SK-N-SH (cell line): Measurements from ENCODE around the gene ARMC9. TPM values are rescaled to one million over a fixed set of nuclear protein-coding genes. Genes with fewer than 3 reads are reported as not detected.

Source experiments
- CTCF ChIA-PET: fragments of 300-600, 350-600 bp; formaldehyde crosslinking; extraction: SDS; loops from one replicate; lab custom pipeline; 2021; lab: Yijun Ruan, JAX
- POLR2A ChIA-PET: fragments of 350-600 bp; sonication (Branson Sonifier 250); formaldehyde crosslinking; extraction: SDS; loops from one replicate; lab custom pipeline; 2020; ENCODE audit warnings: antibody characterized with exemption, inconsistent platforms; lab: Yijun Ruan, JAX
- DNase-seq: peaks from one replicate; pipeline ENCODE4 v3.0.0; 2012
- H2AFZ ChIP-seq: fragments of 200-600 bp; sonication (generic); 2 replicates; pipeline ENCODE4 v1.8.1; 2016; ENCODE audit warnings: antibody characterized with exemption, mild to moderate bottlenecking, low read depth
- H3F3A ChIP-seq: fragments of 200-600 bp; sonication (generic); replicated peaks from 2 replicates; pipeline ENCODE3; 2016; ENCODE audit warnings: antibody characterized with exemption, mild to moderate bottlenecking; ENCODE audit not compliant: insufficient read depth
- H3K27ac ChIP-seq, 2 experiments: fragments of 200-500 bp in 1 of 2; fragments of 200-600 bp in 1 of 2; sonication (Bioruptor generic) in 1 of 2; sonication (generic), shearing (Covaris generic) in 1 of 2; 2 replicates each; pipeline versions ENCODE4 v1.5.1 to v1.6.1; 2014 to 2016; ENCODE audit warnings: low read depth in 2 of 2, inconsistent platforms in 1 of 2, low read length in 1 of 2, mild to moderate bottlenecking in 1 of 2, mixed read lengths in 1 of 2
- H3K27me3 ChIP-seq: fragments of 200-600 bp; sonication (generic), shearing (Covaris generic); 2 replicates; pipeline ENCODE4 v1.6.1; 2016; ENCODE audit warnings: mixed run types; ENCODE audit not compliant: insufficient read depth
- H3K36me3 ChIP-seq, 2 experiments: fragments of 200-500 bp in 1 of 2; fragments of 200-600 bp in 1 of 2; sonication (Bioruptor generic) in 1 of 2; sonication (generic) in 1 of 2; replicated peaks in 1 of 2; 2 replicates each; pipeline versions ENCODE3 to v1.5.1; 2014 to 2016; ENCODE audit warnings: low read length in 1 of 2, mild to moderate bottlenecking in 1 of 2; ENCODE audit not compliant: insufficient read depth in 2 of 2, control insufficient read depth in 1 of 2
- H3K4me1 ChIP-seq, 2 experiments: fragments of 200-500 bp in 1 of 2; fragments of 200-600 bp in 1 of 2; sonication (Bioruptor generic) in 1 of 2; sonication (generic), shearing (Covaris generic) in 1 of 2; 2 replicates each; pipeline versions ENCODE4 v1.5.1 to v1.6.1; 2014 to 2016; ENCODE audit warnings: low read depth in 1 of 2, low read length in 1 of 2, mixed run types in 1 of 2; ENCODE audit not compliant: insufficient read depth in 2 of 2, control insufficient read depth in 1 of 2
- H3K4me2 ChIP-seq: fragments of 200-600 bp; sonication (generic), shearing (Covaris generic); 2 replicates; pipeline ENCODE4 v1.6.1; 2017; ENCODE audit warnings: mixed run types
- H3K4me3 ChIP-seq, 2 experiments: fragments of 200-500 bp in 1 of 2; fragments of 200-600 bp in 1 of 2; sonication (Bioruptor generic) in 1 of 2; sonication (generic), shearing (Covaris generic) in 1 of 2; 2 replicates each; pipeline versions ENCODE4 v1.5.1 to v1.8.1; 2014 to 2016; ENCODE audit warnings: low read depth in 2 of 2, inconsistent platforms in 1 of 2, low read length in 1 of 2, mild to moderate bottlenecking in 1 of 2, mixed read lengths in 1 of 2, moderate library complexity in 1 of 2
- H3K79me2 ChIP-seq: fragments of 200-600 bp; sonication (generic); 2 replicates; pipeline ENCODE4 v1.8.1; 2017; ENCODE audit warnings: mild to moderate bottlenecking; ENCODE audit not compliant: insufficient read depth
- H3K9ac ChIP-seq: fragments of 200-600 bp; sonication (generic); 2 replicates; pipeline ENCODE4 v1.6.1; 2017; ENCODE audit warnings: mixed run types
- H3K9me2 ChIP-seq: fragments of 200-600 bp; sonication (generic); 2 replicates; pipeline ENCODE4 v1.6.1; 2017; ENCODE audit warnings: mixed run types
- H3K9me3 ChIP-seq: fragments of 200-600 bp; sonication (generic); 2 replicates; pipeline ENCODE4 v1.6.1; 2017; ENCODE audit warnings: mixed run types, mild to moderate bottlenecking, moderate library complexity
- H4K20me1 ChIP-seq: fragments of 200-600 bp; sonication (generic); 2 replicates; pipeline ENCODE4 v1.6.1; 2017; ENCODE audit warnings: mild to moderate bottlenecking, mixed run types; ENCODE audit not compliant: insufficient read depth
- EP300 ChIP-seq, 2 experiments: IDR thresholded peaks; 2 replicates each; pipeline versions ENCODE4 v1.4.0 to v1.6.1; 2012; ENCODE audit warnings: borderline replicate concordance in 1 of 2, low read depth in 1 of 2, low read length in 1 of 2
- FOSL2 ChIP-seq: IDR thresholded peaks from 2 replicates; pipeline ENCODE4 v1.4.0; 2012; ENCODE audit warnings: low read depth, mild to moderate bottlenecking, moderate library complexity, borderline replicate concordance
- FOXJ3 ChIP-seq: sonication (generic); formaldehyde crosslinking; IDR thresholded peaks from 2 replicates; pipeline ENCODE4 v1.5.1; 2020; ENCODE audit warnings: mild to moderate bottlenecking, missing genetic modification reagents
- FOXM1 ChIP-seq: IDR thresholded peaks from 2 replicates; pipeline ENCODE4 v1.4.0; 2012; ENCODE audit warnings: low read depth, mild to moderate bottlenecking
- GABPA ChIP-seq: IDR thresholded peaks from 2 replicates; pipeline ENCODE4 v1.4.0; 2012; ENCODE audit warnings: low read depth, mild to moderate bottlenecking
- GATA2 ChIP-seq: sonication (generic); formaldehyde crosslinking; IDR thresholded peaks from 2 replicates; pipeline ENCODE4 v1.5.0; 2020; ENCODE audit warnings: mild to moderate bottlenecking, missing genetic modification reagents
- NRF1 ChIP-seq: IDR thresholded peaks from 2 replicates; pipeline ENCODE4 v1.6.1; 2012; ENCODE audit warnings: low read depth, mild to moderate bottlenecking, low read length
- POLR2AphosphoS5 ChIP-seq: IDR thresholded peaks from 2 replicates; pipeline ENCODE4 v1.6.1; 2012; ENCODE audit warnings: low read depth, low read length
- RAD21 ChIP-seq: IDR thresholded peaks from 2 replicates; pipeline ENCODE4 v1.6.1; 2012; ENCODE audit warnings: mild to moderate bottlenecking, low read length
- RFX5 ChIP-seq: IDR thresholded peaks from 2 replicates; pipeline ENCODE4 v1.6.1; 2012; ENCODE audit warnings: mild to moderate bottlenecking, improper control_type of control experiment, low read length
- RXRA ChIP-seq: IDR thresholded peaks from 2 replicates; pipeline ENCODE4 v1.4.0; 2012; ENCODE audit warnings: low read depth, mild to moderate bottlenecking, borderline replicate concordance
- SIN3A ChIP-seq: IDR thresholded peaks from 2 replicates; pipeline ENCODE4 v1.6.1; 2012; ENCODE audit warnings: low read depth, mild to moderate bottlenecking, low read length, moderate library complexity, borderline replicate concordance
- SMC3 ChIP-seq: IDR thresholded peaks from 2 replicates; pipeline ENCODE4 v1.6.1; 2012; ENCODE audit warnings: low read depth, low read length, improper control_type of control experiment
- TCF12 ChIP-seq: IDR thresholded peaks from 2 replicates; pipeline ENCODE4 v1.4.0; 2012
- TEAD4 ChIP-seq: IDR thresholded peaks from 2 replicates; pipeline ENCODE4 v1.4.0; 2012; ENCODE audit warnings: mild to moderate bottlenecking, borderline replicate concordance; ENCODE audit not compliant: insufficient read depth
- USF2 ChIP-seq: fragments of 150-350 bp; IDR thresholded peaks from 2 replicates; pipeline ENCODE4 v1.6.1; 2017; ENCODE audit warnings: antibody characterized with exemption, low read length, low read depth, borderline replicate concordance
- whole genome bisulfite sequencing: methylation state at CpG from one replicate; pipeline ENCODE4 v1.1.6; 2017; ENCODE audit warnings: low lambda C conversion rate; 5-methylcytosine and 5-hydroxymethylcytosine counted together
- polyA plus RNA-seq, 3 experiments: library from polyadenylated mRNA; depleted of rRNA; stranded (reverse); fragments of >200 nt; gene quantifications; 2 replicates each; pipeline ENCODE4 v1.2.3, GENCODE V29; 2012
- TF ChIP-seq, protein P1 (sequence below): IDR thresholded peaks from 2 replicates; pipeline ENCODE4 v1.6.1; 2012; ENCODE audit warnings: mild to moderate bottlenecking, low read depth, low read length, moderate library complexity
- TF ChIP-seq, protein P2 (sequence below): IDR thresholded peaks from 2 replicates; pipeline ENCODE4 v1.4.0; 2012; ENCODE audit warnings: low read depth
- TF ChIP-seq, protein P3 (sequence below): IDR thresholded peaks from 2 replicates; pipeline ENCODE4 v1.4.0; 2012; ENCODE audit warnings: low read depth, borderline replicate concordance
- TF ChIP-seq, protein P4 (sequence below): fragments of 200-600 bp; sonication (generic); IDR thresholded peaks from 2 replicates; pipeline ENCODE4 v1.6.1; 2017; ENCODE audit warnings: antibody characterized with exemption, mild to moderate bottlenecking, moderate library complexity

ARMC9 gene
- polyA plus RNA-seq, 1 of the 3 experiments (the other 2 are of a cell fraction): 25.3 TPM

GRCh38 chr2:231319867-231320266 is 121.4 kb downstream of the ARMC9 start:
- TF ChIP-seq GABPA: no peak
- no peaks in the 10 kb centered on the region for H3K79me2 ChIP-seq
- no peak for DNase-seq
- CTCF ChIA-PET: interaction anchor here (2.9 kb wide), 1 partner anchor 23 kb away, joined by 12 read pairs; no protein-coding TSS in a partner anchor
- H3K36me3 ChIP-seq: peaks cover 0 to 16% of the 10 kb centered on the region in 2 experiments
- H3K9ac ChIP-seq: no peak overlapping the region
- POLR2A ChIA-PET: no interaction called here
- H3F3A ChIP-seq: no peaks in the 10 kb centered on the region
- H3K9me2 ChIP-seq: no peaks in the 10 kb centered on the region
- H3K9me3 ChIP-seq: no peaks in the 10 kb centered on the region
- no peak overlapping the region for H3K4me3 ChIP-seq
- H4K20me1 ChIP-seq: no peaks in the 10 kb centered on the region
- H3K4me1 ChIP-seq: no peaks in the 10 kb centered on the region; a peak in 1 of 4 replicates
- no peak overlapping the region for H3K27ac ChIP-seq
- no peak overlapping the region for H2AFZ ChIP-seq
- 100% methylated on average over 1 of the region's 1 CpG for WGBS
- no peak overlapping the region for H3K4me2 ChIP-seq
- H3K27me3 ChIP-seq: no peaks in the 10 kb centered on the region

GRCh38 chr2:231321021-231321420 is 122.6 kb downstream of the ARMC9 start:
- 93% methylated on average over 7 of the region's 7 CpGs for WGBS
- POLR2A ChIA-PET: no interaction called here

More at GRCh38 chr2:231321021-231321420, 122.6 kb downstream of the ARMC9 start:
- Histone ChIP-seq H3K4me1 (no peaks in the 10 kb centered on the region; a peak in 1 of 4 replicates), H2AFZ (no peak overlapping the region), H3K27me3 (no peaks in the 10 kb centered on the region), H3K9ac (no peak overlapping the region), H4K20me1 (no peaks in the 10 kb centered on the region), H3K9me2 (no peaks in the 10 kb centered on the region), H3K4me2 (no peak overlapping the region), H3K79me2 (no peaks in the 10 kb centered on the region), H3K4me3 (no peak overlapping the region), H3K9me3 (no peaks in the 10 kb centered on the region), H3F3A (no peaks in the 10 kb centered on the region), H3K27ac (no peak overlapping the region), H3K36me3 (peaks cover 0 to 14% of the 10 kb centered on the region in 2 experiments)
- DNase-seq: no peak
- CTCF ChIA-PET: interaction anchor here (1.7 kb wide), 1 partner anchor 24 kb away, joined by 7 read pairs; no protein-coding TSS in a partner anchor
- TF ChIP-seq, protein P1, sequence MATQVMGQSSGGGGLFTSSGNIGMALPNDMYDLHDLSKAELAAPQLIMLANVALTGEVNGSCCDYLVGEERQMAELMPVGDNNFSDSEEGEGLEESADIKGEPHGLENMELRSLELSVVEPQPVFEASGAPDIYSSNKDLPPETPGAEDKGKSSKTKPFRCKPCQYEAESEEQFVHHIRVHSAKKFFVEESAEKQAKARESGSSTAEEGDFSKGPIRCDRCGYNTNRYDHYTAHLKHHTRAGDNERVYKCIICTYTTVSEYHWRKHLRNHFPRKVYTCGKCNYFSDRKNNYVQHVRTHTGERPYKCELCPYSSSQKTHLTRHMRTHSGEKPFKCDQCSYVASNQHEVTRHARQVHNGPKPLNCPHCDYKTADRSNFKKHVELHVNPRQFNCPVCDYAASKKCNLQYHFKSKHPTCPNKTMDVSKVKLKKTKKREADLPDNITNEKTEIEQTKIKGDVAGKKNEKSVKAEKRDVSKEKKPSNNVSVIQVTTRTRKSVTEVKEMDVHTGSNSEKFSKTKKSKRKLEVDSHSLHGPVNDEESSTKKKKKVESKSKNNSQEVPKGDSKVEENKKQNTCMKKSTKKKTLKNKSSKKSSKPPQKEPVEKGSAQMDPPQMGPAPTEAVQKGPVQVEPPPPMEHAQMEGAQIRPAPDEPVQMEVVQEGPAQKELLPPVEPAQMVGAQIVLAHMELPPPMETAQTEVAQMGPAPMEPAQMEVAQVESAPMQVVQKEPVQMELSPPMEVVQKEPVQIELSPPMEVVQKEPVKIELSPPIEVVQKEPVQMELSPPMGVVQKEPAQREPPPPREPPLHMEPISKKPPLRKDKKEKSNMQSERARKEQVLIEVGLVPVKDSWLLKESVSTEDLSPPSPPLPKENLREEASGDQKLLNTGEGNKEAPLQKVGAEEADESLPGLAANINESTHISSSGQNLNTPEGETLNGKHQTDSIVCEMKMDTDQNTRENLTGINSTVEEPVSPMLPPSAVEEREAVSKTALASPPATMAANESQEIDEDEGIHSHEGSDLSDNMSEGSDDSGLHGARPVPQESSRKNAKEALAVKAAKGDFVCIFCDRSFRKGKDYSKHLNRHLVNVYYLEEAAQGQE: no peak
- TF ChIP-seq, protein P2, sequence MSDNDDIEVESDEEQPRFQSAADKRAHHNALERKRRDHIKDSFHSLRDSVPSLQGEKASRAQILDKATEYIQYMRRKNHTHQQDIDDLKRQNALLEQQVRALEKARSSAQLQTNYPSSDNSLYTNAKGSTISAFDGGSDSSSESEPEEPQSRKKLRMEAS: no peak
- TF ChIP-seq SIN3A: no peak
- no peak for TF ChIP-seq USF2
- TF ChIP-seq NRF1: no peak
- TF ChIP-seq FOXJ3 (CRISPR knock-in tag): no peak
- TF ChIP-seq RFX5: no peak
- TF ChIP-seq SMC3: no peak
- TF ChIP-seq TEAD4: no peak
- TF ChIP-seq, protein P3, sequence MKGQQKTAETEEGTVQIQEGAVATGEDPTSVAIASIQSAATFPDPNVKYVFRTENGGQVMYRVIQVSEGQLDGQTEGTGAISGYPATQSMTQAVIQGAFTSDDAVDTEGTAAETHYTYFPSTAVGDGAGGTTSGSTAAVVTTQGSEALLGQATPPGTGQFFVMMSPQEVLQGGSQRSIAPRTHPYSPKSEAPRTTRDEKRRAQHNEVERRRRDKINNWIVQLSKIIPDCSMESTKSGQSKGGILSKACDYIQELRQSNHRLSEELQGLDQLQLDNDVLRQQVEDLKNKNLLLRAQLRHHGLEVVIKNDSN: no peak
- TF ChIP-seq GATA2 (CRISPR knock-in tag): no peak
- TF ChIP-seq RAD21: no peak
- TF ChIP-seq POLR2AphosphoS5: no peak
- TF ChIP-seq EP300 (IDR thresholded peaks at IDR 0.05; ENCODE audit: borderline replicate concordance in 1 of 2, low read depth in 1 of 2, low read length in 1 of 2): no peak
- TF ChIP-seq TCF12: no peak
- no peak for TF ChIP-seq RXRA
- no peak for TF ChIP-seq FOSL2
- TF ChIP-seq, protein P4, sequence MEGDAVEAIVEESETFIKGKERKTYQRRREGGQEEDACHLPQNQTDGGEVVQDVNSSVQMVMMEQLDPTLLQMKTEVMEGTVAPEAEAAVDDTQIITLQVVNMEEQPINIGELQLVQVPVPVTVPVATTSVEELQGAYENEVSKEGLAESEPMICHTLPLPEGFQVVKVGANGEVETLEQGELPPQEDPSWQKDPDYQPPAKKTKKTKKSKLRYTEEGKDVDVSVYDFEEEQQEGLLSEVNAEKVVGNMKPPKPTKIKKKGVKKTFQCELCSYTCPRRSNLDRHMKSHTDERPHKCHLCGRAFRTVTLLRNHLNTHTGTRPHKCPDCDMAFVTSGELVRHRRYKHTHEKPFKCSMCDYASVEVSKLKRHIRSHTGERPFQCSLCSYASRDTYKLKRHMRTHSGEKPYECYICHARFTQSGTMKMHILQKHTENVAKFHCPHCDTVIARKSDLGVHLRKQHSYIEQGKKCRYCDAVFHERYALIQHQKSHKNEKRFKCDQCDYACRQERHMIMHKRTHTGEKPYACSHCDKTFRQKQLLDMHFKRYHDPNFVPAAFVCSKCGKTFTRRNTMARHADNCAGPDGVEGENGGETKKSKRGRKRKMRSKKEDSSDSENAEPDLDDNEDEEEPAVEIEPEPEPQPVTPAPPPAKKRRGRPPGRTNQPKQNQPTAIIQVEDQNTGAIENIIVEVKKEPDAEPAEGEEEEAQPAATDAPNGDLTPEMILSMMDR: no peak
- TF ChIP-seq FOXM1: no peak
- TF ChIP-seq GABPA: no peak
